NCI-H146 treated with DMSO at 0.1 percent for 48 hours (cell line): ENCODE results near the gene LBHD2.
"Not testable (repeated sequence)": the region's sequence is repeated elsewhere in the genome, so short reads cannot be mapped to it uniquely, and the experiment has no call there.

Experiments used
- DNase-seq: peaks from one replicate; lab custom pipeline; 2025; ENCODE audit not compliant: unreplicated experiment; lab: John Stamatoyannopoulos, UW

The LBHD2 gene

GRCh38 chr14:103117499-103117898 is 33.5 kb downstream of the LBHD2 start:
- DNase-seq = not testable (repeated sequence)

DNA sequence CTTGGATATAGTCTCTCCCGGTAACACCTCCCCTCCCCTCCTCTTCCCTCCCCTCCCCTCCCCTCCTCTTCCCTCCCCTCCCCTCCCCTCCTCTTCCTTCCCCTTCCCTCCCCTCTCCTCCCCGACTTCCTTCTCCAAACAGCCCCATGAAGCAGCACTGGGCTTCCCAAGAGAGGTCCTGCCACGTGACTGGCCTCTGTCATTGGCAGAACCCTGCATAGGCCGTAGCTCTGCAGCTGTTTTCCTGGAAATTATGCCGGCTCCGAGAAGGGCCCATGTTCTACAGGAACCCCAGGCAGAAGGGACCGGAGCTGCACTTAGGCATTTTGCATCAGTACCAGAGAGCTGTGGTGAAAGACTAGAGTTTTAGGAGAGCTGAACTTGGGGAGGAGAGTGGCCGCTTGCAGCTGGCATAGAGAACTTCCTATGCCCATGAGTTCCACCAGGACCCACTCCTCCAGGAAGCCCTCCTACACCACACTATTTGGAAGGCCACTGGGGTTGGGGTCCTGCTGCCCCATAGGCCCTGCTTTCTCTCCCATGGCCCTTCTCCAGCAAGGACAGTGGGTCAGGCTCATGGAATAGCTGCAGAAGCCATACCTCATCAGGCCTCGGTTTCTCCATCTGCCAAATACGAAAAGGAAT is 34.1 kb downstream of the LBHD2 start:
- no peak for DNase-seq

DNA sequence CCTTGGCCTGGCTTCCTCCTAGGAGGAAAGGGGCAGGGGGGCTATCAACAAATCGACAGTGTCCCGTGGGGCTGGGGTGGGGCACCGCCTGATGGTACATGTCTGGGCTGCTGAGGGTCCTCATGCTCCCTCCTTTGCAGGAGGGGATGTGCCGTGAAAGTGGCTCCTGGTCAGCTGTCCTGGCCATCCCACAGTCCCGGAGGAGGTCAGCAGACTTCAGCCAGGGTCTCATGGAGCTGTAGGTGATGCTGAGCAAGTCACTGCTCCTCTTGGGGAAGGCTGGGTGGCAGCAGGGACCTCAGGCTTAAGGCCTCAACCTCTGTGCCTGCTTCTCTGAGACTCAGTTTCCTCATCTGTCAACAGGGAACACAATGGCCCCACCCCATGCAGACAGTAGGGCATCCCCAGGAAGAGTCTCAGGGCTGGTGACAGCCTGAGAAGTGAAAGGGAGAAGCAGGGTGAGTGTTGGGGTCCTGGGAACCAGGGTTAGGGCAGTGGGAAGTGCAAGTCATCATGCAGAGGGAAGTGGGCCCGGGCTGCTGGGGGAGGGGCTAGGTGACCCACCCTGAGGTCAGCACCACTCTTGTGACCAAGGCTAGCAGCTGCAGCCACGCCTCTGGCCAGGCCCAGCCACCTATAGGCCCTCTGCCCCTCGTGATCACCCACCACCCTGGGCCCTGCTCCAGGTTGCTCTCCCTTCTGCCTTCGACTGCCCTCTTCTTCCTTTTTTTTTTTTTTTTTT is 34.8 kb downstream of the LBHD2 start:
- DNase-seq = no peak

DNA sequence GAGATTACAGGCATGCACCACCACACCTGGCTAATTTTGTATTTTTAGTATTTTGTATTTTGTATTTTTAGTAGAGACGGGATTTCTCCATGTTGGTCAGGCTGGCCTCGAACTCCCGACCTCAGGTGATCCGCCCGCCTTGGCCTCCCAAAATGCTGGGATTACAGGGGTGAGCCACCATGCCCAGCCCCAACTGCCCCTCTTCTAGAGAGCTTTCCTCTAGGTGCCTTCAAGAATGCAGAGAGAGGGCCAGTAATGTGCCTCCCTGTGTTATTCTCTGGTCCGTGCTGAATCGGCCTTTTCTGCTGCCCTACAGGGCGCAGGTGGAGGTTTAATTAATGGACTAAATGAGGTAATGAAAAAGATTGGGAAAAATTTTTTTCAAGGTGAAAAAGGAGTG is 35.5 kb downstream of the LBHD2 start:
- DNase-seq = not testable (repeated sequence)

- DNase-seq = no peak
Measured at GRCh38 chr14:103121121-103121845, 37.3 kb downstream of the LBHD2 start.

DNA sequence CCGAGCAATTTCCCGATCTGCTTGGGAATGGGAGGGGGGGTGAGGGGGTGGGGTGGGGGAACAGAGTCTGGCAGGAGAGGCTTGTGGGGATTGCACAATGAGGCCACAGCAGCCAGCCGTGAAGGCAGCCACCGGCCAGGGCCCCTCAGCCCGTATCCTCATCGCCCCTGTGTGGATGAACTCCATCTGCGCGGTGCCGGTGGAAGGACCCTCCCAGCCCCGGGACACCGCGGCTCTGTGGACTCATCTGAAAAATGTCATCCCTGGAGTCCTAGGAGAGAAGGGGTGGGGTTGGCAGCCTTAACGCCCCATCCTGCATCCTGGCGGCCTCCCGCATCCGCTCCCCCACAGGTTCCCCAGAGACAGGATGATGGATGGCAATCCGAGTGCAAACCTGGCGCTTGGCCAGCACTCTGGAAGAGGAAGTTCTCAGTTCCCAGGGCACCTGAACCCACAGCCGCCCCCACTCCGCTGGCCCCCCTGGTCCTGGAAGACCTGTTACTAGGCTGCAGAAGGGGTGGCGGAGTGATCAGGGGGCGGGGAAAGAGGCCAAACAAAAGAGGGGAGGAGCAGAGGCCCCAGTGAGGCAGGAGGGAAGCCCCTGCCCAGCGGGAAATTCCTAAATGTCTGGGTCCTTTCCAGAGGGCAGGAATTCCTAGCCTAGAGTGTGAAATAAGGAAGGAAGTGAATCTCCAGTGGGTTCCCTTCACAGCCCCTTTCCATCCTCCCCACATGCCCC is 38.0 kb downstream of the LBHD2 start:
- peak; percentile 56 for DNase-seq

DNA sequence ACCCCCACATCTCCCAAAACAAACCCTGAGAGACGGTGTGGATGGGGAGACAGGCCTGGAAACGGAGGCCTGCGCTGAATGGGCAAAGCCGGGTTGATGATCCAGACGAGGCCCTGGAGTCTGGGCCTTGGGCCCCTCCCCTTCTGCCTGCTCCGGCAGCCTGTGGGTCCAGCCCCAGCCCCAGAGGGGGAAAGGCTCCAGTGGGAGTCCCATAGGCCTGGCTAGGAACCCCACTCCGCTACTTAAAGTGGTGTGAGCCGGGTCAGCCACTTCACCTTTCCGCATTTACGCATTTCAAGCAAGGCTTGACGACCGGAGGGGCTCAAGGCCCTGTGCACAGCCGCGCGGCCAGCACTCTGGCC is 38.6 kb downstream of the LBHD2 start:
- DNase-seq = no peak

GRCh38 chr14:103122947-103123633 is 39.1 kb downstream of the LBHD2 start, which contains the start of gene TNFAIP2:
Gene TNFAIP2 (plus strand): TSS chr14:103123461. CDS start chr14:103126458, 2,997 bp downstream.
- no peak for DNase-seq

DNA sequence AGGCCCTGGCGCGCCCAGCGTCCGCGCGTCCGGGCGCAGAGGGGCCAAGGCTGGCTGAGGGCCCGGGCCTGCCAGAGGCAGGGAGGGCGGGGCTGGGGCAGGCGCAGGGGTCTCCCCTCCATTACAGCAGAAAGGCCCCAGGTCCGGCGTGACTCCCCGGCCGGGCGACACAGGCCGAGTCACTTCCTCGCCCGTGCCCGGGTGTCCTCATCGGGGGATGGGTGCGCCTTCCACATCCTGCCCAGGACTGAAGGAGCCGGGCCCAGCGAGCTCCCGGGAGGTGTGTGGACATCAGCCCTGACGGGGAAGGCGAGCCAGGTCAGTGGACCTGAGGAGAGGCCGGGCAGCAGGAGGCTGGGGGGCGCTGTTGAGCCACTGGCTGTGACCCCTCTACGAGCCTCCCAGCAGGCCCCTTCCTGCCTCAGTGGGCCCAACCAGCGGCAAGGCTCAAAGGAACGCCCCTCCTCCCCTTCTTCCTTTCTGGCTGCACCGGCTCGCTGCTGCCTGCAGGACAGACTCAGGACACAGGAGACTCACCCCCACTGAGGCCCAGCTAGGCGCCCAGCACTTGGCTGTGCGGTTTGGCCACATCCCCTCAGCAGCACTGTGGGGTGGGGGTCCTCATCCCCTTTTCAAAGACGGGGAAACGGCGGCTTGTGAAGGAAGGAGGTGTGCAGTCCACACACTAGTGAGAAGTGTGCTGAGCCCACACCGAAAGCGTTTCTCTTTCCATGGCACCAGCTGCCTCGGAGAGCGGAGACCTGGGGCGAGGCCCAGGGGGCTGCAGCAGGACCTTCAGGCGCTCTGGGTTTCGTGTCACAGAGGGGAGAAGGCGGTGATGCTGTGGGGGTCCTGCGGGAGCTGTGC is 39.9 kb downstream of the LBHD2 start:
- no peak for DNase-seq

GRCh38 chr14:103124501-103125001 is 40.5 kb downstream of the LBHD2 start:
- DNase-seq = no peak

- DNase-seq = no peak
Measured at GRCh38 chr14:103125098-103126070, 41.4 kb downstream of the LBHD2 start.

DNA sequence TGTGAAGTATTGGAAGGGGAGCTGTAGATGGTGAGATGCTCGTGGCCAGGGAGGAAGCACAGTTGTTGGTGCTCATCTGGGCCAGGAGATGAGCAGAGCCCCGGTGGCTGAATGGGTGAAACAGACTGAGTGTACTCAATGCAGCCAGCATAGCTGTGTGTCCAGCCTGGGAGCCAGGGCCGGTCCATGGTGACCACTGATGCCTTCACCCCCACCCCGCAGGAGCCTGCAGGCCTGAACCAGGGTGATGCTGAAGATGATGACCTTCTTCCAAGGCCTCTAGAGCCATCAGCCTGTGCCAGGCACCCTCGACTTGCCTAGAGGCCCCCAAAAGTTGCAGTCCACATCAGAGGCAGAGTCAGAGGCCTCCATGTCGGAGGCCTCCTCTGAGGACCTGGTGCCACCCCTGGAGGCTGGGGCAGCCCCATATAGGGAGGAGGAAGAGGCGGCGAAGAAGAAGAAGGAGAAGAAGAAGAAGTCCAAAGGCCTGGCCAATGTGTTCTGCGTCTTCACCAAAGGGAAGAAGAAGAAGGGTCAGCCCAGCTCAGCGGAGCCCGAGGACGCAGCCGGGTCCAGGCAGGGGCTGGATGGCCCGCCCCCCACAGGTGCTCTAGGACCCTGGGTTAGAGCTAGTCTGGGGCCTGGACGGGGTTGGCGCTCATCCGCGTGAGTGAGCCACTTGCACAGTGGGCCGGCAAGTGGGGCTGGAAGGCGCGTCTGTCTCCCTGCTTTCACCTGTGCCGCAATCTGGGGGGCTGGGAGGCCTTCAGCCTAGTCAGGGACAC is 42.3 kb downstream of the LBHD2 start:
- DNase-seq = no peak

DNA sequence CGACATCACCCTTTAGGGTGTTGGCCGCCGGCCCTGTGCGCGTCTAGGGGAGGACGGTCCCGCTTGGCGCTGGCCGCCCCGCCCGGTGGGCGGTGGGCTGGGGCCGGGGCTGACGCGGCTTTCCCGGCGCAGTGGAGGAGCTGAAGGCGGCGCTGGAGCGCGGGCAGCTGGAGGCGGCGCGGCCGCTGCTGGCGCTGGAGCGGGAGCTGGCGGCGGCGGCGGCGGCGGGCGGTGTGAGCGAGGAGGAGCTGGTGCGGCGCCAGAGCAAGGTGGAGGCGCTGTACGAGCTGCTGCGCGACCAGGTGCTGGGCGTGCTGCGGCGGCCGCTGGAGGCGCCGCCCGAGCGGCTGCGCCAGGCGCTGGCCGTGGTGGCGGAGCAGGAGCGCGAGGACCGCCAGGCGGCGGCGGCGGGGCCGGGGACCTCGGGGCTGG is 42.9 kb downstream of the LBHD2 start:
- DNase-seq = peak; percentile 77

DNA sequence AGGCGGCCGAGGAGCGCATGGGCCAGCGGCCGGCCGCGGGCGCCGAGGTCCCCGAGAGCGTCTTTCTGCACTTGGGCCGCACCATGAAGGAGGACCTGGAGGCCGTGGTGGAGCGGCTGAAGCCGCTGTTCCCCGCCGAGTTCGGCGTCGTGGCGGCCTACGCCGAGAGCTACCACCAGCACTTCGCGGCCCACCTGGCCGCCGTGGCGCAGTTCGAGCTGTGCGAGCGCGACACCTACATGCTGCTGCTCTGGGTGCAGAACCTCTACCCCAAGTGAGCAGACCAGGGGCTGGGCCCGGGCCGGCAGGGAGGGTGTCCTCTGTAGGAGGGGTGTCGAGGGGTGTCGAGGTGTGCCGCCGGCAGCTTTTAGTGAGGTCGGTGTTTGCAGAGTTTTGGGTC is 43.3 kb downstream of the LBHD2 start:
- DNase-seq = no peak

DNA sequence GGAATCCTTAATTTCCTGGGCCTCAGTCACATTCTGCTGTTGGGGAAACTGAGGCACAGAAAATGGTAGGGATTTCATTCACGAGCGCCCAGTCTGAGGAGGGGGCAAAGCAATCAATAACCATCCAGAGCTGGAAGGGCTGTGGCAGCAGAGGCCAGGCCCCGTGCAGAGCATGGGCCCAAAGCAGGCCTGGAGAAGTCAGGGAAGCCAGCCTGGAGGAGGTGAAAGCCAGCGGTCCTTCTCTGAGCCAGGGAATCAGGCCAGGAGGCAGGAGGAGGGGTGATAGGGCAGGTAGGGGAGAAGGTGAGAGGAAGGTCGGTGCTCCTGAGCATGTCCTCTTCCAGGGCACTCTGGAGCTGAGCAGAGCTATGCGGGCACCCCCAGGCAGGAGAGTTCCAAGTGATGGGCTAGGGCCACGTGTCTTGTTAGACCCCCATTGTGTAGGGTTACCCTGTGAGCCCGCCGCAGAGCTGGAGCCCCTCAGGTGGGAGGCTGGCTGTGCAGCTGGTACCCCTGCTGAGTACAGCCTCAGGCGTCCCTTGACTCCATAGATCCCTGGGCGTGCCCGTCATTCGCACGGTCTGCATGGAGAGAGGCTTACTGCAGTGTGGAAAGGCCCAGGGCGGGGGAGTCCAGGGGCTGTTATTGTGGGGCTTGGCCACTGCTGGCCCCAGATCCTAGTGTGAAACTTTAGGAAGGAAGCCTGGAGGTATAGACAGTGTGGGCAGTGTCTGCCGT is 44.0 kb downstream of the LBHD2 start:
- DNase-seq = no peak

GRCh38 chr14:103128631-103129300 is 44.8 kb downstream of the LBHD2 start:
- no peak for DNase-seq
